NB4 (cell line): ENCODE measurements around the gene MYCBP2.

ENCODE experiments used
- DNase-seq: peaks from one replicate; pipeline ENCODE4 v3.0.0; 2010; ENCODE audit warnings: low read depth
- H3K4me3 ChIP-seq: one replicate; pipeline ENCODE4 v1.5.1; 2011; ENCODE audit warnings: mild to moderate bottlenecking, low read depth, low read length, moderate library complexity
- CTCF ChIP-seq: IDR thresholded peaks from one replicate; pipeline ENCODE4 v1.5.1; 2012; ENCODE audit warnings: low read depth, low read length
- MAX ChIP-seq: IDR thresholded peaks from 2 replicates; pipeline ENCODE4 v1.6.1; 2011; ENCODE audit warnings: low read depth, low read length
- MYC ChIP-seq: IDR thresholded peaks from 2 replicates; pipeline ENCODE4 v1.6.1; 2011; ENCODE audit warnings: low read depth, low read length
- POLR2A ChIP-seq: IDR thresholded peaks from 2 replicates; pipeline ENCODE4 v1.6.1; 2011; ENCODE audit warnings: mild to moderate bottlenecking; ENCODE audit not compliant: insufficient read length; ENCODE audit errors: extremely low read depth

The MYCBP2 gene

GRCh38 chr13:77026861-77027621 is 299.9 kb downstream of the MYCBP2 start, which contains the start of gene FBXL3:
FBXL3 (minus strand) TSS chr13:77027159; CDS start chr13:77021860, 5,299 bp downstream.
- TF ChIP-seq MAX (no peak; the same call in 1 of the 2 replicates), POLR2A (peak; percentile 97), MYC (peak; percentile 24; the same call in 1 of the 2 replicates), CTCF (no peak)
- peak within 1 kb of the TSS; percentile 80 for H3K4me3 ChIP-seq
- DNase-seq: peak; percentile 91

GRCh38 chr13:77026255-77026860 is 300.5 kb downstream of the MYCBP2 start:
- H3K4me3 ChIP-seq: peak overlapping the region; percentile 80
- DNase-seq: peak; percentile 91
- TF ChIP-seq MYC: no peak
- TF ChIP-seq MAX: peak; percentile 59

- no peak for TF ChIP-seq MYC
- no peak for TF ChIP-seq MAX
- no peak for TF ChIP-seq POLR2A
- TF ChIP-seq CTCF: no peak
- DNase-seq: peak; percentile 60
- peak overlapping the region; percentile 10 for H3K4me3 ChIP-seq
Measured at GRCh38 chr13:77022341-77022740, 304.6 kb downstream of the MYCBP2 start.

GRCh38 chr13:77019756-77020155 is 307.1 kb downstream of the MYCBP2 start:
- no peak overlapping the region for H3K4me3 ChIP-seq
- DNase-seq: no peak
- no peak for TF ChIP-seq CTCF
- TF ChIP-seq MYC: no peak
- TF ChIP-seq MAX: no peak
- no peak for TF ChIP-seq POLR2A

- TF ChIP-seq POLR2A: no peak
- no peak for TF ChIP-seq MYC
- no peak for TF ChIP-seq MAX
- TF ChIP-seq CTCF: no peak
- no peak overlapping the region for H3K4me3 ChIP-seq
- no peak for DNase-seq
Measured at GRCh38 chr13:77016888-77017623, 309.8 kb downstream of the MYCBP2 start.
